ENCODE measurements around the gene KRTAP10-6.
"Not testable (repeated sequence)": the region's sequence is repeated elsewhere in the genome, so short reads cannot be mapped to it uniquely, and the experiment has no call there.

Gene KRTAP10-6

DNA sequence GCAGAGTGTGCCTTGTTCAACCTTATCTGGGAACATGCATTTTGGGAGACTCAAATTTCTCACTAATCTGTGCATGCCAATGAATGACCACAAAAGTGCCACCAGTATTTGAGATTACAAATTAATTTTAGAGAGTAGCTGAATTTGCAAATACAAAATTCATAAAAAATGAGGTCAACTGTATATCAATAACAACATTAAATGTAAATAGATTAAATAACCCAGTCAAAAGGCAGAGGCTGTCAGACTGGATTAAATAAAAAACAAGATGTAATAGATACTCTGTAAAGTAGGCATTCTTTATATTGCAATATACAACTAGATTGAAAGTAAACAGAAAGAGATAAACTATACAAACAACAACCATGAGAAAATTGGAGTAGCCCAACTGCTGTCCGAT lies 28.2 kb downstream of the KRTAP10-6 start:
- no peak overlapping the region for H3K27ac ChIP-seq (ENCODE audit: low read depth, low read length)

DNA sequence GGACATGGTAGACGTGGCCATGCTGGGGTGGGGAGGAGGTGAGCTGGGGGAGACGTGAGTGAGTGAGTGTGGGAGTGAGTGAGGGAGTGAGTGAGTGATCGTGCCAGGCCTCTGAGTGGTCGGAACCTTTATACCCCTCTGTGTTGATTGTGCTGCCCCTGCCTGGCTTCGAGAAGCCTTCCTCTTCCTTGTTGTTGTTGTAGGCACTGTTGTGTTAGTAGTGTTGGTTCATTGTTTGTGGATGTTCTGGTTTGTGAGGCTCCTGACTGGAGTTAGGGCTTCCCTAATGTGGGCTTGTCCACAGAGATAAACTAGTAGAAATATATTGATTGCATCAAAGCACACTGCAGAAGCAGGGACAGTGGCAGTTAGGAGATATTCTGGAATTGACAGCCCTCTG lies 33.6 kb downstream of the KRTAP10-6 start, which contains the start of gene KRTAP10-3:
Gene KRTAP10-3, minus strand, starts transcription at position 101 of the 400 bp plus-strand sequence. Its CDS starts 80 bp downstream, at position 21.
- H2AK5ac ChIP-seq (ENCODE audit: low read length), result no peak within 1 kb of the TSS
- no peak within 1 kb of the TSS for H2AFZ ChIP-seq (ENCODE audit: insufficient read depth, low read length, poor library complexity)
- no peak within 1 kb of the TSS for H4K91ac ChIP-seq (ENCODE audit: low read depth, low read length)
- no CpG with 5 or more reads among the region's 5 CpGs for WGBS (ENCODE audit: extremely low coverage, insufficient coverage, insufficient read length)
- H4K8ac ChIP-seq (ENCODE audit: low read depth, low read length), result no peak within 1 kb of the TSS
- H3K18ac ChIP-seq (ENCODE audit: low read length), result no peak within 1 kb of the TSS
- H3K4me3 ChIP-seq (ENCODE audit: low read depth, low read length), result no peak within 1 kb of the TSS
- peaks cover 2% of the 10 kb centered on the region for H3K9me3 ChIP-seq (ENCODE audit: insufficient read depth, low read depth, low read length)
- no peak within 1 kb of the TSS for H3K27ac ChIP-seq (ENCODE audit: low read depth, low read length)
- H3K14ac ChIP-seq (ENCODE audit: low read length), result no peak within 1 kb of the TSS
- H3K4me2 ChIP-seq (ENCODE audit: low read length), result no peak within 1 kb of the TSS
- no peaks in the 10 kb centered on the region for H3K79me2 ChIP-seq (ENCODE audit: control insufficient read depth, insufficient read depth, low read length, poor library complexity)
- no peak within 1 kb of the TSS for H3K4ac ChIP-seq (ENCODE audit: low read depth, low read length)
- H4K12ac ChIP-seq (ENCODE audit: low read depth, low read length), result no peak within 1 kb of the TSS
- H3K27me3 ChIP-seq (ENCODE audit: insufficient read depth, low read length), result no peaks in the 10 kb centered on the region
- no peaks in the 10 kb centered on the region for H3K4me1 ChIP-seq (ENCODE audit: control insufficient read depth in 1 of 2, insufficient read depth in 2 of 2, low read length in 2 of 2)
- H2BK12ac ChIP-seq (ENCODE audit: low read length), result no peak within 1 kb of the TSS
- H3K36me3 ChIP-seq (ENCODE audit: control insufficient read depth in 1 of 2, insufficient read depth in 2 of 2, low read length in 2 of 2), result no peaks in the 10 kb centered on the region
- H3K9ac ChIP-seq (ENCODE audit: low read length), result no peak within 1 kb of the TSS
- no peak for DNase-seq
- no peak within 1 kb of the TSS for H2BK120ac ChIP-seq (ENCODE audit: insufficient read depth, low read length, poor library complexity)
- no peak within 1 kb of the TSS for H3K23ac ChIP-seq (ENCODE audit: low read length)
- H3K79me1 ChIP-seq (ENCODE audit: low read length), result no peaks in the 10 kb centered on the region
- H2BK5ac ChIP-seq (ENCODE audit: low read depth, low read length, poor library complexity), result no peak within 1 kb of the TSS

More for the DNA sequence above, 28.2 kb downstream of the KRTAP10-6 start:
- no peaks in the 10 kb centered on the region for H3K79me2 ChIP-seq (ENCODE audit: control insufficient read depth, insufficient read depth, low read length, poor library complexity)
- H3K9me3 ChIP-seq (ENCODE audit: insufficient read depth, low read depth, low read length), result peaks cover 2% of the 10 kb centered on the region
- no peaks in the 10 kb centered on the region for H3K79me1 ChIP-seq (ENCODE audit: low read length)
- no peak for DNase-seq
- H3K9ac ChIP-seq (ENCODE audit: low read length), result no peak overlapping the region
- H3K14ac ChIP-seq (ENCODE audit: low read length), result no peak overlapping the region
- H4K8ac ChIP-seq (ENCODE audit: low read depth, low read length), result no peak overlapping the region
- no peak overlapping the region for H2AFZ ChIP-seq (ENCODE audit: insufficient read depth, low read length, poor library complexity)
- H2BK12ac ChIP-seq (ENCODE audit: low read length), result no peak overlapping the region
- no peak overlapping the region for H4K12ac ChIP-seq (ENCODE audit: low read depth, low read length)
- H2BK5ac ChIP-seq (ENCODE audit: low read depth, low read length, poor library complexity), result no peak overlapping the region
- no peak overlapping the region for H2AK5ac ChIP-seq (ENCODE audit: low read length)
- H4K91ac ChIP-seq (ENCODE audit: low read depth, low read length), result no peak overlapping the region
- H3K18ac ChIP-seq (ENCODE audit: low read length), result no peak overlapping the region
- no CpG with 5 or more reads among the region's 1 CpG for WGBS (ENCODE audit: extremely low coverage, insufficient coverage, insufficient read length)
- no peak overlapping the region for H3K4me3 ChIP-seq (ENCODE audit: low read depth, low read length)
- H3K36me3 ChIP-seq (ENCODE audit: control insufficient read depth in 1 of 2, insufficient read depth in 2 of 2, low read length in 2 of 2), result no peaks in the 10 kb centered on the region
- no peak overlapping the region for H3K4me2 ChIP-seq (ENCODE audit: low read length)
- H3K4ac ChIP-seq (ENCODE audit: low read depth, low read length), result no peak overlapping the region
- H3K23ac ChIP-seq (ENCODE audit: low read length), result no peak overlapping the region
- H2BK120ac ChIP-seq (ENCODE audit: insufficient read depth, low read length, poor library complexity), result no peak overlapping the region
- H3K27me3 ChIP-seq (ENCODE audit: insufficient read depth, low read length), result no peaks in the 10 kb centered on the region
- no peaks in the 10 kb centered on the region for H3K4me1 ChIP-seq (ENCODE audit: control insufficient read depth in 1 of 2, insufficient read depth in 2 of 2, low read length in 2 of 2)

DNA sequence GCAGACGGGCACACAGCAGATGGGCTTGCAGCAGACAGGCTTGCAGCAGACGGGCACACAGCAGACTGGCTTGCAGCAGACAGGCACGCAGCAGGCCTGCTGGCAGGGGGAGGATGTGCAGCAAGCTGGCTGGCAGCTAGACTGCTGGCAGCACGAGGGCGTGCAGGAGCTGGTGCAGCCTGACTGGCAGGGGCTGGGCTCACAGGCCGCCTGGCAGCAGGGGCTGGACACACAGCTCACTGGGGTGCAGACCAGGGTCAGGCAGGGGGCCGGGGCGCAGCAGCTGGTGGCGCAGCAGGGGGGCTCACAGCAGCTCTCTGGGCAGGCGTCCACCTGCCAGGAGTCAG lies 34.0 kb downstream of the KRTAP10-6 start:
- not testable (repeated sequence) for H3K14ac ChIP-seq (ENCODE audit: low read length); H3K4ac ChIP-seq (ENCODE audit: low read depth, low read length); H2AFZ ChIP-seq (ENCODE audit: insufficient read depth, low read length, poor library complexity); H2BK5ac ChIP-seq (ENCODE audit: low read depth, low read length, poor library complexity); H4K12ac ChIP-seq (ENCODE audit: low read depth, low read length); H3K23ac ChIP-seq (ENCODE audit: low read length); H2BK12ac ChIP-seq (ENCODE audit: low read length); H3K27me3 ChIP-seq (ENCODE audit: insufficient read depth, low read length); H3K9ac ChIP-seq (ENCODE audit: low read length); H3K79me2 ChIP-seq (ENCODE audit: control insufficient read depth, insufficient read depth, low read length, poor library complexity); H3K18ac ChIP-seq (ENCODE audit: low read length); H3K9me3 ChIP-seq (ENCODE audit: insufficient read depth, low read depth, low read length); H3K36me3 ChIP-seq (ENCODE audit: control insufficient read depth in 1 of 2, insufficient read depth in 2 of 2, low read length in 2 of 2); H3K79me1 ChIP-seq (ENCODE audit: low read length); H3K4me2 ChIP-seq (ENCODE audit: low read length); H3K4me3 ChIP-seq (ENCODE audit: low read depth, low read length); DNase-seq; H4K91ac ChIP-seq (ENCODE audit: low read depth, low read length); H2BK120ac ChIP-seq (ENCODE audit: insufficient read depth, low read length, poor library complexity); H3K27ac ChIP-seq (ENCODE audit: low read depth, low read length); H2AK5ac ChIP-seq (ENCODE audit: low read length); H3K4me1 ChIP-seq (ENCODE audit: control insufficient read depth in 1 of 2, insufficient read depth in 2 of 2, low read length in 2 of 2); H4K8ac ChIP-seq (ENCODE audit: low read depth, low read length)
- WGBS (ENCODE audit: extremely low coverage, insufficient coverage, insufficient read length), result no CpG with 5 or more reads among the region's 10 CpGs

DNA sequence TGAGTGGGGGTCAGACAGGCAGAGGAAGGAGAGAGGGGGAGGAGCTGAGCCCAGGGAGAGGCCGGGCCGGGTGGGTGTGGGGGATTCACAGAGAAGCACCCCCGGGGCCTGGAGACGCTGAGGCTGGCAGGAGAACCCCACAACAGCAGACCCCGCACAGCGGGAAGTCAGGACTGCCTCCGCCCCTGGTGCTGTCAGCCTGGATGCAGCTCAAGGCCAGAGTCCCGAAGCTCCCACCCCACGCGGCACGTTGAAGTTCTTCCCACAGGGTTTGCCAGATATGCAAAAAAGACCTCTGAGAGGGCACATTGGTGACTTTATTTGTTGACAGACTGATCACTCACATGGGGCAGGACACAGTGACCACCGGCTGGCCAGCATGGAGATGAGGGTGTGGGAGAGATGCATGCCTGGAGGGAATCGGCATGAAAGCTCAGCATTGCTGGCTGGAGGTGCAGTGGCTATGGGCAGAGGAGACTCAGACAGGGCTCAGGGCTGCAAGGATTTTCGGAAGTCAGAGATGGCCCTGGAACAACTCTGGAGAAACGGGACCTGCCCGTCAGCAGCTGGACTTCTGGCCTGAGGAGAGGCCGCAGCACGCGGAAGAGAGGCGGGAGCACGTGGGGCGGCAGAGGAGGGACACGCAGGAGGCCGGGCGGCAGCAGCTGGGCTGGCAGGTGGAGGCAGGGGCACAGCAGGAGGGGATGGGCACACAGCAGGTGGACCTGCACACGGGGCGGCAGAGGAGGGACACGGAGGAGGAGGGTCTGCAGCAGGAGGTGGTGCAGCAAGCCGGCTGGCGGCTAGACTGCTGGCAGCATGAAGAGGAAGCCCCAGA lies 34.6 kb downstream of the KRTAP10-6 start:
- Histone ChIP-seq H3K36me3 (ENCODE audit: control insufficient read depth in 1 of 2, insufficient read depth in 2 of 2, low read length in 2 of 2) (no peaks in the 10 kb centered on the region), H3K4ac (ENCODE audit: low read depth, low read length) (no peak overlapping the region), H3K27me3 (ENCODE audit: insufficient read depth, low read length) (no peaks in the 10 kb centered on the region), H3K79me1 (ENCODE audit: low read length) (no peaks in the 10 kb centered on the region), H3K14ac (ENCODE audit: low read length) (no peak overlapping the region), H3K4me3 (ENCODE audit: low read depth, low read length) (no peak overlapping the region), H3K4me2 (ENCODE audit: low read length) (no peak overlapping the region), H4K12ac (ENCODE audit: low read depth, low read length) (no peak overlapping the region), H3K23ac (ENCODE audit: low read length) (no peak overlapping the region), H3K27ac (ENCODE audit: low read depth, low read length) (no peak overlapping the region), H3K9ac (ENCODE audit: low read length) (no peak overlapping the region), H2AFZ (ENCODE audit: insufficient read depth, low read length, poor library complexity) (no peak overlapping the region), H3K18ac (ENCODE audit: low read length) (no peak overlapping the region), H2AK5ac (ENCODE audit: low read length) (no peak overlapping the region), H4K8ac (ENCODE audit: low read depth, low read length) (no peak overlapping the region), H3K79me2 (ENCODE audit: control insufficient read depth, insufficient read depth, low read length, poor library complexity) (no peaks in the 10 kb centered on the region), H2BK12ac (ENCODE audit: low read length) (no peak overlapping the region), H4K91ac (ENCODE audit: low read depth, low read length) (no peak overlapping the region), H2BK5ac (ENCODE audit: low read depth, low read length, poor library complexity) (no peak overlapping the region), H2BK120ac (ENCODE audit: insufficient read depth, low read length, poor library complexity) (no peak overlapping the region), H3K9me3 (ENCODE audit: insufficient read depth, low read depth, low read length) (peaks cover 2% of the 10 kb centered on the region), H3K4me1 (ENCODE audit: control insufficient read depth in 1 of 2, insufficient read depth in 2 of 2, low read length in 2 of 2) (no peaks in the 10 kb centered on the region)
- no CpG with 5 or more reads among the region's 30 CpGs for WGBS (ENCODE audit: extremely low coverage, insufficient coverage, insufficient read length)
- no peak for DNase-seq
